ENCODE measurements around the gene IFI30. TPM values are rescaled to one million over a fixed set of nuclear protein-coding genes. Genes with fewer than 3 reads are reported as not detected.
A peak's percentile ranks its signal among the peaks of the same experiment; 100 is the strongest.

The IFI30 gene
- polyA plus RNA-seq, 3 donors = 3,608 to 6,022 (median 4,550) TPM

GRCh38 chr19:18147396-18147795 is 26.2 kb upstream of the IFI30 start:
- peaks cover 74 to 84% of the 10 kb centered on the region in 2 donors for H3K36me3 ChIP-seq (replicated peaks in 1 of 2; ENCODE audit: control insufficient read depth in 1 of 2, insufficient read depth in 2 of 2, low read length in 2 of 2)
- no peak overlapping the region for H3K4me2 ChIP-seq (replicated peaks; ENCODE audit: extremely low read depth, low read length, poor library complexity, severe bottlenecking)
- no peak for TF ChIP-seq CTCF (IDR thresholded peaks at IDR 0.05)
- H3K9ac ChIP-seq (ENCODE audit: insufficient read depth, low read length, poor library complexity, severe bottlenecking) = no peak overlapping the region
- Mint-ChIP-seq H3K36me3 (peaks cover 59 to 85% of the 10 kb centered on the region in 2 donors), H3K27me3 (ENCODE audit: low read depth in 3 of 3) (peaks cover 0 to 3% (median 0%) of the 10 kb centered on the region in 3 donors), H3K4me1 (peaks cover 13% of the 10 kb centered on the region), H3K27ac (peak overlapping the region in 1 of 7 donors; percentile 36), H3K4me3 (no peak overlapping the region), H3K9me3 (peaks cover 0 to 4% (median 0%) of the 10 kb centered on the region in 7 donors)
- no peaks in the 10 kb centered on the region for H3K9me3 ChIP-seq (replicated peaks in 1 of 2; ENCODE audit: control insufficient read depth in 1 of 2, insufficient read depth in 1 of 2, low read length in 2 of 2)
- no peak for DNase-seq
- H4K20me1 ChIP-seq (ENCODE audit: insufficient read depth, low read length) = peaks cover 48% of the 10 kb centered on the region
- intact Hi-C loops (cut with micrococcal nuclease) = no loop called here
- no peak overlapping the region for H2AFZ ChIP-seq (ENCODE audit: insufficient read depth, low read depth, low read length, poor library complexity, severe bottlenecking)
- H3K4me1 ChIP-seq (ENCODE audit: control insufficient read depth in 1 of 2, insufficient read depth in 2 of 2, low read length in 2 of 2) = peaks cover 11 to 14% of the 10 kb centered on the region in 2 donors
- 93% methylated on average over 7 of the region's 13 CpGs for WGBS (ENCODE audit: insufficient coverage)
- no peak overlapping the region for H3K27ac ChIP-seq (ENCODE audit: low read depth in 1 of 2, low read length in 2 of 2)
- no peak overlapping the region for H3K4me3 ChIP-seq (replicated peaks in 1 of 3; ENCODE audit: low read depth in 2 of 3, low read length in 3 of 3)
- no peaks in the 10 kb centered on the region for H3K27me3 ChIP-seq (ENCODE audit: control insufficient read depth in 2 of 2, insufficient read depth in 2 of 2, low read length in 2 of 2)
- no peaks in the 10 kb centered on the region for H3K79me2 ChIP-seq (ENCODE audit: insufficient read depth, low read length)

DNA sequence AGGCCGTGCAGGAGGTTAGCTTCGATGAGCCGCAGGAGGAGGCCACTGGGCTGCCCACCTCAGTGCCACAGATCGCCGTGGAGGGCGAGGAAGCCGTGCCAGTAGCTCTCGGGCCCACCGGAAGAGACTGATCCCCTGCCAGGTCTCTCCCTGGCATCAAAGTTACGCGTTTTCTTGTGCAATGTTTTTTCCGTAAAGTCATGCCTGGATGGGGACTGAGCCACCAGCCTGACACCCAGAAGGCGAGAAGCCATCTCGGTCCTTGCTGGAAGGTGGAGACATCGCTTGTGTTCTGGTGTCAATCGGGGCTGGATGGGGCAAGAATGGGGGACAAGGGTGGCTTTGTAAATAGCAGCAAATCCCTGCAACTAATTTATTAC is 24.0 kb upstream of the IFI30 start:
- intact Hi-C loops (cut with micrococcal nuclease) = no loop called here
- H4K20me1 ChIP-seq (ENCODE audit: insufficient read depth, low read length) = peaks cover 47% of the 10 kb centered on the region
- H3K79me2 ChIP-seq (ENCODE audit: insufficient read depth, low read length) = peaks cover 13% of the 10 kb centered on the region
- peaks cover 44 to 63% of the 10 kb centered on the region in 2 donors for H3K36me3 Mint-ChIP-seq
- no peak overlapping the region for H2AFZ ChIP-seq (ENCODE audit: insufficient read depth, low read depth, low read length, poor library complexity, severe bottlenecking)
- peaks cover 52 to 62% of the 10 kb centered on the region in 2 donors for H3K36me3 ChIP-seq (replicated peaks in 1 of 2; ENCODE audit: control insufficient read depth in 1 of 2, insufficient read depth in 2 of 2, low read length in 2 of 2)
- H3K4me2 ChIP-seq (replicated peaks; ENCODE audit: extremely low read depth, low read length, poor library complexity, severe bottlenecking) = no peak overlapping the region
- H3K27ac ChIP-seq (ENCODE audit: low read depth in 1 of 2, low read length in 2 of 2) = no peak overlapping the region
- H3K27me3 ChIP-seq (ENCODE audit: control insufficient read depth in 2 of 2, insufficient read depth in 2 of 2, low read length in 2 of 2) = no peaks in the 10 kb centered on the region
- peaks cover 0 to 4% (median 0%) of the 10 kb centered on the region in 7 donors for H3K9me3 Mint-ChIP-seq
- H3K27me3 Mint-ChIP-seq (ENCODE audit: low read depth in 3 of 3) = peaks cover 0 to 3% (median 2%) of the 10 kb centered on the region in 3 donors
- no peak overlapping the region for H3K9ac ChIP-seq (ENCODE audit: insufficient read depth, low read length, poor library complexity, severe bottlenecking)
- TF ChIP-seq CTCF (IDR thresholded peaks at IDR 0.05) = no peak
- no peak for DNase-seq
- H3K4me1 ChIP-seq (ENCODE audit: control insufficient read depth in 1 of 2, insufficient read depth in 2 of 2, low read length in 2 of 2) = peaks cover 22 to 30% of the 10 kb centered on the region in 2 donors
- WGBS (ENCODE audit: insufficient coverage) = 87% methylated on average over 15 of the region's 16 CpGs
- H3K4me3 ChIP-seq (replicated peaks in 1 of 3; ENCODE audit: low read depth in 2 of 3, low read length in 3 of 3) = no peak overlapping the region
- no peaks in the 10 kb centered on the region for H3K9me3 ChIP-seq (replicated peaks in 1 of 2; ENCODE audit: control insufficient read depth in 1 of 2, insufficient read depth in 1 of 2, low read length in 2 of 2)
- H3K4me1 Mint-ChIP-seq = peaks cover 22% of the 10 kb centered on the region
- H3K4me3 Mint-ChIP-seq = no peak overlapping the region
- peak overlapping the region in 1 of 7 donors; percentile 46 for H3K27ac Mint-ChIP-seq

Measured in CD14-positive monocyte (primary cell).